ENCODE results near the gene FIGNL2. TPM values are rescaled to one million over a fixed set of nuclear protein-coding genes. Genes with fewer than 3 reads are reported as not detected.

The FIGNL2 gene
- total RNA-seq, 1 donor from 2014 or later = 17.8 TPM

DNA sequence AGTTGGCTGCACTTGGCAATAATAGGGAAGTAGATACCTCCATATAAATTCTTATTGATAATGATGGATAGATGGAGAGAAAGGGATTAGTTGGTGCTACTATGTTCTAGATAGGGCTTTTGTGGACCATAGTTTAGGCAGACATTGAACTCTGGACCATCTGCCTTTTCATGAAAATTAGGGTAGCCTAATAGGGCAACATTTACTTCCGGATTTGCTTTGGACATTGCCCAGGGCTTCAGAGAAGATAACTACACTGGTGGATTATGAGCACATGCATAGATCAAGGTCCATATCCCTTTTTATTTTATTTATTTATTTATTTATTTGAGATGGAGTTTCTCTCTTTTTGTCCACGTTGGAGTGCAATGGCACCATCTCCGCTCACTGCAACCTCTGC is 70.5 kb downstream of the FIGNL2 start:
- H3K27me3 Mint-ChIP-seq = no peaks in the 10 kb centered on the region
- H3K4me3 Mint-ChIP-seq = no peak overlapping the region
- DNase-seq (ENCODE audit: extremely low spot score, unreplicated experiment) = no peak
- TF ChIP-seq, protein P1, sequence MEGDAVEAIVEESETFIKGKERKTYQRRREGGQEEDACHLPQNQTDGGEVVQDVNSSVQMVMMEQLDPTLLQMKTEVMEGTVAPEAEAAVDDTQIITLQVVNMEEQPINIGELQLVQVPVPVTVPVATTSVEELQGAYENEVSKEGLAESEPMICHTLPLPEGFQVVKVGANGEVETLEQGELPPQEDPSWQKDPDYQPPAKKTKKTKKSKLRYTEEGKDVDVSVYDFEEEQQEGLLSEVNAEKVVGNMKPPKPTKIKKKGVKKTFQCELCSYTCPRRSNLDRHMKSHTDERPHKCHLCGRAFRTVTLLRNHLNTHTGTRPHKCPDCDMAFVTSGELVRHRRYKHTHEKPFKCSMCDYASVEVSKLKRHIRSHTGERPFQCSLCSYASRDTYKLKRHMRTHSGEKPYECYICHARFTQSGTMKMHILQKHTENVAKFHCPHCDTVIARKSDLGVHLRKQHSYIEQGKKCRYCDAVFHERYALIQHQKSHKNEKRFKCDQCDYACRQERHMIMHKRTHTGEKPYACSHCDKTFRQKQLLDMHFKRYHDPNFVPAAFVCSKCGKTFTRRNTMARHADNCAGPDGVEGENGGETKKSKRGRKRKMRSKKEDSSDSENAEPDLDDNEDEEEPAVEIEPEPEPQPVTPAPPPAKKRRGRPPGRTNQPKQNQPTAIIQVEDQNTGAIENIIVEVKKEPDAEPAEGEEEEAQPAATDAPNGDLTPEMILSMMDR (conservative IDR thresholded peaks at IDR 0.05) = no peak
- H3K36me3 Mint-ChIP-seq = peaks cover 7% of the 10 kb centered on the region
- no peaks in the 10 kb centered on the region for H3K9me3 Mint-ChIP-seq
- H3K4me1 Mint-ChIP-seq (ENCODE audit: unreplicated experiment) = no peaks in the 10 kb centered on the region
- no peak overlapping the region for H3K27ac Mint-ChIP-seq

DNA sequence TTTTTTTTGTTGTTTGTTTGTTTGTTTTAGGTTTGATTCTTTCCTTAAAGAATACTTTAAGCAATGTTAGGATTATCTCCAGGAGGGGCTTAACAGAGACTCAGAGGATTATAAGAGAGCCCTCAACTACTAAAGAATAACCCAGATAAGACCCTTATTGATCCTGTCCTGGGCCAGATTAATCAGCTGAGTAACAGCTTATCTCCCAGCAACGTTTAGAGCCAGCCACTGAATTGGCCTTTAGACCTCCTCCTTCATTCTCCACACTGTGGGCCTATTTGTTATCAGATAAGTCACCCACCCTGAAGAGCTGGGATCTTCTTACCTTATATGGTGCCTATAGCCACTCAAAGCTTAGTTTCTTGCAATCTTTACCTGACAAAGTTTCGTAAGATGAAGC is 71.1 kb downstream of the FIGNL2 start:
- H3K27ac Mint-ChIP-seq = no peak overlapping the region
- H3K36me3 Mint-ChIP-seq = peaks cover 7% of the 10 kb centered on the region
- no peaks in the 10 kb centered on the region for H3K4me1 Mint-ChIP-seq (ENCODE audit: unreplicated experiment)
- TF ChIP-seq, protein P1 (conservative IDR thresholded peaks at IDR 0.05) = no peak
- no peak for DNase-seq (ENCODE audit: extremely low spot score, unreplicated experiment)
- H3K27me3 Mint-ChIP-seq = no peaks in the 10 kb centered on the region
- no peaks in the 10 kb centered on the region for H3K9me3 Mint-ChIP-seq
- H3K4me3 Mint-ChIP-seq = no peak overlapping the region

DNA sequence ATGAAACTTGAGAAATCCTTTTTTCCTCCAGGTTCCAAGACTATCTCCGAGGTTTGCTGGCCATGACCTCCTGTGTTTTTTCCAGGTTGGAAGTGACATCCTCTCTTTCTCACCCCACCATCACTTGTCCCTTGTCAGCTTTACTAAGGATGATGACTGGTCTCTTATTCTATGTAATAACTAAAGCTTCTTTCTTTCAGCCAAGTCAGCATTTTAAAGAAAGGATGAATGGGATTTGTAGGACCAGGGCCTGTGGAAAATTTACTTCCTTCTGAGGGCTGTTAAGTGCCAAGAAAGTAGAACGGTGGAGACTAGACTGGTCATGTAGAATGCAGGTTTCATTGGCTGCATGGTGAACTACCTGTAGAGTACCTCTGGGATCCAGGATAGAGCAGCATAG is 73.6 kb downstream of the FIGNL2 start:
- H3K27me3 Mint-ChIP-seq = no peaks in the 10 kb centered on the region
- TF ChIP-seq, protein P1 (conservative IDR thresholded peaks at IDR 0.05) = no peak
- peaks cover 7% of the 10 kb centered on the region for H3K36me3 Mint-ChIP-seq
- H3K4me3 Mint-ChIP-seq = no peak overlapping the region
- no peak for DNase-seq (ENCODE audit: extremely low spot score, unreplicated experiment)
- no peaks in the 10 kb centered on the region for H3K9me3 Mint-ChIP-seq
- H3K4me1 Mint-ChIP-seq (ENCODE audit: unreplicated experiment) = no peaks in the 10 kb centered on the region
- no peak overlapping the region for H3K27ac Mint-ChIP-seq

DNA sequence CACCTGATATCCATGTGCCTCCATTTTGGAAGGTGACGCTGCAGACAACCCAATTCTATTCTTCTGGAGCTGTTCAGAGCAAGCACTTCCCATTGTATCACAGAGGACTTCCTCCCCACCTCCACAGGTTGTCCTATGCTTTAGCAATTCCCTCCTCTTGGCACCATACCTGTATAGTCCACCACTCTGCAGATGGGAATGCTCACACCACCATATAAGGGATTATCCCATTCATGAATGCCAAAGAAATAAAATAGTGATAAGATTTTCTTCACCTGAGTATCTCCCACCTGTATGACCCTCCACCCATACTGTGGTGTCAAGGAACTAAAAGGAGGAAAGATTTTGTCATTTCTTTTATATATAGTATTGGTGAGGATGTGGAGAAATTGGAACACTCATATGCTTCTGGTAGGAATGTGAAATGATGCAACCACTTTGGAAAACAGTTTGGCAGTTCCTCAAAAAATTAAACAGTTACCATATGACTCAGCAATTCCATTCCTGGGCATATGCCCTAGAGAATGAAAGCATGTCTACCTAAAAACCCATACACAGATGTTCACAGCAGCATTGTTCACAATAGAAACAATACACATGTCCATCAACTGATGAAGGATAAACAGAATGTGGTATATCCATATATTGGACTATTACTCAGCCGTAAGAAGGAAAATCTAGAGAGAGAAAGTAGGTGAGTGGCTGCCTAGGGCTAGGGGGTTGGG is 75.2 kb downstream of the FIGNL2 start:
- TF ChIP-seq, protein P1 (conservative IDR thresholded peaks at IDR 0.05) = no peak
- no peak overlapping the region for H3K27ac Mint-ChIP-seq
- DNase-seq (ENCODE audit: extremely low spot score, unreplicated experiment) = no peak
- peaks cover 7% of the 10 kb centered on the region for H3K36me3 Mint-ChIP-seq
- H3K4me1 Mint-ChIP-seq (ENCODE audit: unreplicated experiment) = no peaks in the 10 kb centered on the region
- no peaks in the 10 kb centered on the region for H3K9me3 Mint-ChIP-seq
- no peaks in the 10 kb centered on the region for H3K27me3 Mint-ChIP-seq
- H3K4me3 Mint-ChIP-seq = no peak overlapping the region

DNA sequence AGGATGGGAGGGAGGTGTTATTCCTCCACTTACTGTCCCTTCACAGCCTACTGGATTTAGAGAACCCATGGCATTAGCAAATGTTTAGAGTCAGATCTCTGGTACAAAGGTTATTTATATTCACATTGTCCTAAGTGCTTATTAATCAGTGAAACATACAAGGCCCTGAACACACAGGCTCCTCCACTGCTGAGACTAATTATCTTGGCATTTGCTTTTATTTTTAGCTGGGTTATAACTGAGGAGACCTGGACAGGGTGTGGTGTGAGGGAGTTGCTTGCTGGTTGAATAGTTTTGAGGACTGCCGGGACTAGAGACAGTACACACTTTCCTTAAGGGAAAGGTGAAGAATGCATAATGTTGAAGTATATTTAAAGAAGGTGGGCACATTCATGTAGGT is 77.5 kb downstream of the FIGNL2 start:
- Mint-ChIP-seq H3K9me3 (no peaks in the 10 kb centered on the region), H3K27me3 (no peaks in the 10 kb centered on the region), H3K4me1 (ENCODE audit: unreplicated experiment) (no peaks in the 10 kb centered on the region), H3K36me3 (peaks cover 4% of the 10 kb centered on the region), H3K4me3 (no peak overlapping the region), H3K27ac (no peak overlapping the region)
- DNase-seq (ENCODE audit: extremely low spot score, unreplicated experiment) = no peak
- TF ChIP-seq, protein P1 (conservative IDR thresholded peaks at IDR 0.05) = no peak

Other genes with a start within 250 kb of the FIGNL2 start
- 0.51 and 0.62 TPM in 2 replicates for gene ANKRD33, start 39.4 kb upstream of the FIGNL2 start, total RNA-seq (ENCODE audit: low replicate concordance)
- 0.46 and 0.95 TPM in 2 replicates for gene ACVRL1, start 58.8 kb upstream of the FIGNL2 start, total RNA-seq (ENCODE audit: low replicate concordance)
- 36.0 and 36.1 TPM in 2 replicates for gene ACVR1B, start 103.0 kb upstream of the FIGNL2 start, total RNA-seq (ENCODE audit: low replicate concordance)
- gene TAMALIN, start 158.2 kb upstream of the FIGNL2 start, total RNA-seq (ENCODE audit: low replicate concordance) = 4.2 and 16.5 TPM in 2 replicates
- gene NR4A1, start 202.7 kb upstream of the FIGNL2 start, total RNA-seq (ENCODE audit: low replicate concordance) = 11.4 and 81.9 TPM in 2 replicates
- 35.7 and 48.7 TPM in 2 replicates for gene ATG101, start 221.3 kb upstream of the FIGNL2 start, total RNA-seq (ENCODE audit: low replicate concordance)
- gene SMIM41, start 231.0 kb upstream of the FIGNL2 start, total RNA-seq (ENCODE audit: low replicate concordance) = not detected in 2 replicates